Stimulated activated CD4-positive, alpha-beta T cell treated with anti-CD3 and anti-CD28 coated beads, Interleukin-2, amount 100 ng/mL, for 48 hours (primary cell): ENCODE results near the gene KIAA0930.

ENCODE experiments used
- DNase-seq, 2 donors: peaks; one replicate each; pipeline ENCODE4 v3.0.0-alpha.2; 2020

Gene KIAA0930

GRCh38 chr22:45237065-45237990, 3.4 kb downstream of the KIAA0930 start:
- DNase-seq, result no peak

GRCh38 chr22:45235851-45236342, 4.8 kb downstream of the KIAA0930 start:
- DNase-seq, result no peak

DNA sequence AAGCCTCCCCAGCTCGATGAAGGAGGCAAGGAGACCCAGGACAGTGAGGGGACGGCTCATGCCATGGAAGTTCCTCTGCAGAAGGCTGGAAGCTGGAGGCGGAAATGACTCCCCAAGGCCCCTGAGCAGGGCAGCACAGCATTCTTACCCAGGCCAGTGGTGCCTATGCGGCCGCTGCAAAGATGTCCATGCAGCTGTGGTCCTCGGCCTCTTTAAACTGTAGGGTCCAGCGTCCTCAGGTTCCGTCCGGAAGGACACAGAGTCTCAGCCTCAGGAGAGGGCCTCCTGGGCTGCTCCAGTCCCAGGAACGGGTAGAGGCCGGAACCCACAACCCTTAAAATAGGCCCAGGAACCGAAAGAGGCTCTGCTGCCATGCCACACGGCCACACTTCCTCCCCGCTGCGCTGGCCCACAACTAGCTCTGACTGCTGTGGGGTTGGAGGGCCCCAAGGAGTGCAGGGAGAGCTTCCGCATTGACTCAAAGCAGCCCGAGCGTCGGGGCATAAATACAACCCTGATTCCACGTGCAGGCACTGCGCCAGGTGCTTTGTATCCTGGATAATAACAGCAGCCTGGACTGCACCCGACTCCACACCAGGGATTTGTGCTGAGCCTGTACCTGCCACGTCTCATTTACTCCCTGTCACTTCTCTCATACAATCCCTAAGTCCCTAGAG, 5.5 kb downstream of the KIAA0930 start:
- no peak for DNase-seq

DNA sequence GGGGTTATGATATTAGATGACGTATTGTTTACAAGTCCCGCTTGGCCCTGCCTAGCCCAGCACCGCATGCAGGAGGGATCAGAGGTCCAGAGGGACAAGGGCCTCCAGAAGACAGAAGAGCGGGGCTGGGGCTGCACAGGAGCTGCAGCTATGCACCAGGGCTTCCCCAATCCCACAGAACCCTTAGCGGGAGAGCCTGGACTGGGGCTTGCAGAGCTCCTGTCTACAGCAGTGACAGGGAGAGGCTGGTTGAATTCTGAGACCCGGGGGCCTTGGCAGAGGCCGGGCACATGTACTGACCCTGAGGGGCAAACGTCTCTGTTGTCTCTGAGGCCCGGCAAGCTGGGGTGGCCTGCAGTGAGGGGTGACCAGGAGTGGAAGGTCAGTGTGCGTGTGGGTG, 6.9 kb downstream of the KIAA0930 start:
- DNase-seq, result no peak

DNA sequence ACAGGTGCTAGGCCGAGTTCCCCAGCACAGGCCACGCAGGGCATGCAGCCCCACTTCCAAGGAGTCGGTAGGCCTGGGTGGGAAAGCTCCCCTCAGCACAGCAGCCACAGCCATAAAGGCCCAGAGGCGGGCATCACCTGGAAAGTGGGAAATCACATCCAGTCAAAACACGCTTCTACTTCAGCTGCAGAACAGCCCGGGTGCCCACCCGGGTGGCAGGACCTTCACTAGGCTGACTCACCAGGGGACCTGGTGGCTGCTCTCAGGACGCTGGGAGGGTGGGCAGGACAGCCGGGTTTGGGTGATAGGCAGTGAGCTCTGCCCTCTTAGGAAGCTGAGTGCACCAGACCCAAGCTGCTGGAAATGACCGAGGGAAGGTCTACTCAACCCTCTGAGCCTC, 7.3 kb downstream of the KIAA0930 start:
- DNase-seq, result no peak

GRCh38 chr22:45231293-45231692, 9.4 kb downstream of the KIAA0930 start:
- DNase-seq, result no peak

DNA sequence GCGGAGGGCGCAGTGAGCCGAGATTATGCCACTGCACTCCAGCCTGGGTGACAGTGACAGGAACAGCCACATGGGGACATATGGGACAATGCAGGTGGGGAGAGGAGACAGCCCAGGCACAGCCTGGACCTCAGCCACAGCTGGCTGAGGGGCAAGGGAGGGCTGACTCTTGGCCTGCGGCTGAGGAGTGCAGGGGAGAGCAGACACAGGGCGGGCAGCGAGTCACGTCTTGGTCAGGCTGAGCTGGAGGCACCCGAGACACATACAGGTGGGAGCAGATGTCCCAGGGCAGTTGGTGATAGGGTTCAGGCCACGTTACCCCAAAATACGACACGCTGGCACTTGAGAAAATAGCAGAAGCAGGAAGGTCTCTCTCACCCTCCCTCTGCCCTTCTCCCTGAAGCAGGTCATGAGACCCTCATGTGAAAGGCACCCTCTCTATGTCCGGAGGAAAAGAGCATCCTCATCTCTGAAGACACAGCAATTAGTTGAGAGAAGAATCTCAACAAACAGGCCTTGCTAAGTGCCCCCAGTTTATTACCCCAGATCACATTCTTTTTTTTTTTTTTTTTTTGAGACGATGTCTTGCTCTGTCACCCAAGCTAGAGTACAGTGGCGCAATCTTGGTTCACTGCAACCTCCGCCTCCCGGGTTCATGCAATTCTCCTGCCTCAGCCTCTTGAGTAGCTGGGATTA, 10.5 kb downstream of the KIAA0930 start:
- DNase-seq, result no peak

DNA sequence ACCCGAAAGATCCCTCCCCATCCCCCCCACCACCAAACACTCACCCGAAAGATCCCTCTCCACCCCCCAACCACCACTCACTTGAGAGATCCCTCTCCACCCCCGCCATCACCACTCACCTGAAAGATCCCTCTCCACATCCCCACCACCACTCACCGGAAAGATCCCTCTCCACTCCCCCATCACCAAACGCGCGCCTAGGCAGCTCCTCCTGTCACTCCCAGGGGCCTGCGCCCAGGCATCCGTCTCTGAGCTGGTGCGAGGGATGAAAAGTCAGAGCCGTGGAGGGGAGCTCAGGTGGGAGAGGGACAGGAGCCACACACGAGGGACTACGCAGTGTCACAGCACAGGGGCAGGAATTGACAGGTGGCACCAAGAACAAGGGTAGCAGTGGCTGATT, 11.5 kb downstream of the KIAA0930 start:
- no peak for DNase-seq

DNA sequence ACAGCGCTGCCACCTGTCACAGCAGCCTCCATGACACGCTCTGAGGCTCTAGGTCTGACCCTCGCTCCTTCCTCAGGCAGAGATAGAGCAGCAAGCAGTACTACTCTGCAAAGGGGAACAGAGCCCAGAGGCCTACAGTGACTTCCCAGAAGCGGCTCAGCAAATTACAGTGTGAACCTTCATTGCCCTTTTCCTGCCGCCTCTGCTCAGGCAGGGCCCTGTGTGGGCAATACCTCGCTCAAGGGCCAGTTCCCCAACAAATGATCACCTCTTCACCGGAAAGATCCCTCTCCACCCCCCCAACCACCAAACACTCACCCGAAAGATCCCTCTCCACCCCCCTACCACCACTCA, 12.3 kb downstream of the KIAA0930 start:
- no peak for DNase-seq

GRCh38 chr22:45227645-45228400, 12.9 kb downstream of the KIAA0930 start:
- no peak for DNase-seq

GRCh38 chr22:45226503-45227186, 14.0 kb downstream of the KIAA0930 start:
- no peak for DNase-seq

GRCh38 chr22:45225732-45226502, 14.8 kb downstream of the KIAA0930 start:
- no peak for DNase-seq

DNA sequence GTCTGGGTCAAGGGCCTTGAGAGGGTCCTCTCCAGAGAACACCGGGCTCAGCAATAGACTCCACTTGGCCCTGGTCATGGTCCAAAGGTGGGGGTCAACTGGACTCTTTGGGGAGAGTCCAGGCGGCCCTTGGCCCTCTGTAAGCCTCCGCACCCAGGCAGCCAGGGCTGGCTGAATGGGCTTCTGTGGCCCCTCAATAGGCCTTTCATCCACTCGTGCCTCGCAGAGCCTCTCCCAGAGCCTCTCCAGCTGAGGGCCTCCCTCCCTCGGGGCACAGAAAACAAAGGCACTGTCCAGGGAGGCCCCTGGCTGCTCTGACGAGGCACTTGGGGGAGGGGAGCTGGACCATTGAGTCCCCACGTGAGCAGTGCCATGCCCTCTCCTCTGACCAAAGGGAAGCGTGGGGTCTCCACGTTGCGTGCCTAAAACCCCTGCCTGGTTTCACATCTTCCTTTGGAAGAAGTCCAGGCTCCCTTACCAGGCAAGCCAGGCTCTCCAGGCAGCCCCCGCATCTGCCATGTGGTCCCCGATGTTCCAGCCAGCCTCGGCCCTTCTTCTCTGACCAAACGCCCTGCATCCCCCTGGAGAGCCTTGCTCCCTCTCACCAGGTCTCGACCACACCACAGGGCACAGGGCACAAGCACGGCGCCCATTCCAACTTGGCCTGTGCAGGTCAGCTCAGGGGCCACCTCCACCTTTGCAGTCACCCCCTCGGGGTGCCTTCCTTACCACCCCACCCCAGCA, 15.5 kb downstream of the KIAA0930 start:
- no peak for DNase-seq

GRCh38 chr22:45224331-45224730, 16.4 kb downstream of the KIAA0930 start:
- no peak for DNase-seq

DNA sequence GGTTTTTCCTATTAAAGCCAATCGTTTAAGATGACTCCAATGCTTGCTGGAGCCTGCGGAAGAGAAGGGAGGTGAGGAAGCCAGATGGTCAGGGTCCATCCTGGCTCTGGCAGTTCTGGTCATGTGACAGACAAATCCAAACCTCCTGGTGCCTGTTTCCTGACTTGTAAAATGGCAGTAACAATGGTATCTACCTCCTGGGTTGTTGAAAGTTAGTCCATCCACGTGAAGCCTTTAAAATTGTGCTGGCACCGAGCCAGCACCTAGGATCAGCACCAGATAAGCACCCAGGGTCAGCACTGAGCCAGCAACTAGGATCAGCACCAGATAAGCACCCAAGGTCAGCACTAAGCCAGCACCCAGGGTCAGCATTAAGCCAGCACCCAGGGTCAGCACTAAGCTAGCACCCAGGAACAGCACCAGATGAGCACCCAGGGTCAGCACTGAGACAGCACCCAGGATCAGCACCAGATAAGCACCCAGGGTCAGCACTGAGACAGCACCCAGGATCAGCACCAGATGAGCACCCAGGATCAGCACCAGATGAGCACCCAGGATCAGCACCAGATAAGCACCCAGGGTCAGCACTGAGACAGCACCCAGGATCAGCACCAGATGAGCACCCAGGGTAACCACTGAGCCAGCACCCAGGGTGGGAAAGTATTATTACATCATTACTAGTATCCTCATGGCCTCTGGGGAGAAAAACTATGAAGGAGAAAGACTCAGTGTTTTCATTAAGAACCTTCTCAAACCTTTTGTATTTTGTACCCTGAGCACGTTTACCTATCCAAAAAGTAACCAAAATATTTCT, 17.2 kb downstream of the KIAA0930 start:
- no peak for DNase-seq

DNA sequence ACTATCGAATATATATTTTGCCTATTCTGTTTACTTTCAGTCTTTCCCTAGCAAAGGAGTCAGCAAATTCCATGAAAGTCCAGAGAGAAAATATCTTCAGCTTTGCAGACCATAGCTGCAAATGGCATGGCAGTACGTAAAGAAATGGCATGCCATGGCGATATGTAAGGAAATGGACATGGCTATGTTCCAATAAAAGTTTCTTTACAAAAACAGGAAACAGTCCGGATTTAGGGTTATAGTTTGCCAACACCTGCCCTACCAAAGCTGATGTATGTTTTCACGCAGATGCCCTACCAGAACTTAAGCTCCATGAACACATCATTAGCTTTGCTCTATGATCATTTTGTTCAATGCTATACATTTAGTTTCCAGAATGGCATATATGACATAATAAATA, 19.5 kb downstream of the KIAA0930 start:
- no peak for DNase-seq

DNA sequence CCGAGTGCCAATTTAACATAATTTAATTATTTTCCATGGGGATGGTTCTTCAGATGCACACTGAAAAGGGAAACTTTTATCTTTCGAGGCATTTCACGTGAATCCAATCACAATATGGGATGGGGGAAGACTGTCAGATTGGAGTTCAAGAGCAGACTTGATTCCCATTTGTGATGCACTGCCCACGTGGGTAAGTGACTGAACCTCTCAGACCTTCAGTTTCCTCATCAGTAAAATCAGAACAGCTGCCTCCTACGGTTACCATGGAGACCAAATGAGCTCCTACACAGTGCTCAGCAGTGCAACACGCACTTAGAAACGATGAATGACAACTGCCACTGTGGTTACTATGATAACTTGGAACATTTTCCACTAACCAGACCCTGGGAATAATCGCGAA, 21.7 kb downstream of the KIAA0930 start:
- peak; percentile 22 to 33 for DNase-seq

DNA sequence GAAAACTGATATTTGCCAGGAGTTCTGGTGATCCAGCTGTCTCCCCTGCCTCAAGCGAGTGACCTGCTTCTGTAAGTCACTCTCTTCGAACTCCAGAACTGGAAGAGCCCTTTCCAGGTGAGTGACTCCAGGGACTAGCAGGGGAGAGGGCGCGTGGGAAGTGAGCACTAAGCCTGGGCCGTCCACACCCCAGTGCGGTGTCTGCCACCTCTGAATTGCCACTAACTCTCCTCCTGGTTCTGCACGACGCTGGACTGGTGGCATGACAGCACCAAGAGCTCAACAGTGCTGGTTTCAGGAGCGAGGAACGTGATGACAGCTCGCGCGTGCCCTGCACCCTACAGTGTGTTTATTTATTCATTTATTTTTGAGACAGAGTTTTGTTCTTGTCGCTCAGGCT, 22.9 kb downstream of the KIAA0930 start:
- DNase-seq, result no peak

DNA sequence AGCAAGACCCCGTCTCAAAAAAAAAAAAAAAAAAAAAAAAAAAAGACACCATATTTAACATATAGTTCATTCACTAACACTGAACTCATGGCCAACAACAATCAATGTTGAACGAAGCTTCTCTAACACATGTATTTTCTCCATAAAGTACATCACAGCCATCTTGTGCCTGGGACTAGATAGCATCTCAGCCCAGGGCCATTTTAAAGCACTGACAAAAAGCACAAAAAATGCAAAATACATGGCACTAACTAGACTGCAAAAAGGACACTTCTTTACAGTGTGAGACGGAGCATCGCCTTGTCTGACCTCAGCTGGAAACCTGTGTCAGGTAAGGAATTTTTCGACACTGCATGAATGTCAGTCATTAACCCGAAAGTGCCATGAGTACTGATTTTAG, 23.3 kb downstream of the KIAA0930 start:
- no peak for DNase-seq
